Lung (tissue), 12 donors: ENCODE results near the gene CARMIL3. TPM values are rescaled to one million over a fixed set of nuclear protein-coding genes. Genes with fewer than 3 reads are reported as not detected.

Experiments
- ATAC-seq: fragments of 200-7000 bp; cut with Tn5 transposase; one replicate; pipeline ENCODE4 v1.9.1; 2020; ENCODE audit warnings: moderate number of reproducible peaks; ENCODE audit not compliant: insufficient read depth, low FRiP score
- DNase-seq, 3 donors: peaks; one replicate each; pipeline ENCODE4 v3.0.0-alpha.2; 2013 to 2017
- H3K27ac ChIP-seq, 2 donors: one replicate each; pipeline ENCODE4 v1.5.1; 2013; ENCODE audit warnings: mild to moderate bottlenecking in 2 of 2, moderate library complexity in 2 of 2, control low read depth in 1 of 2, inconsistent platforms in 1 of 2, low read depth in 1 of 2, low read length in 1 of 2
- H3K27me3 ChIP-seq, 3 donors: one replicate each; pipeline ENCODE4 v1.5.1; 2013; ENCODE audit warnings: low read length in 2 of 3; ENCODE audit not compliant: control insufficient read depth in 3 of 3, insufficient read depth in 3 of 3
- H3K36me3 ChIP-seq, 4 donors: one replicate each; pipeline ENCODE4 v1.5.1; 2013; ENCODE audit warnings: low read length in 4 of 4, mild to moderate bottlenecking in 1 of 4, moderate library complexity in 1 of 4; ENCODE audit not compliant: control insufficient read depth in 4 of 4, insufficient read depth in 4 of 4
- H3K4me1 ChIP-seq, 5 donors: one replicate each; pipeline ENCODE4 v1.5.1; 2013; ENCODE audit warnings: low read length in 5 of 5, mild to moderate bottlenecking in 2 of 5, moderate library complexity in 1 of 5; ENCODE audit not compliant: control insufficient read depth in 5 of 5, insufficient read depth in 5 of 5
- H3K4me3 ChIP-seq: one replicate; pipeline ENCODE4 v1.5.1; 2013; ENCODE audit warnings: mild to moderate bottlenecking, control low read depth, moderate library complexity
- H3K9ac ChIP-seq, 2 donors: one replicate each; pipeline ENCODE4 v1.5.1; 2013; ENCODE audit warnings: low read length in 2 of 2, control low read depth in 1 of 2; ENCODE audit not compliant: insufficient read depth in 1 of 2
- H3K9me3 ChIP-seq, 4 donors: one replicate each; pipeline ENCODE4 v1.5.1; 2013; ENCODE audit warnings: low read length in 3 of 4, mild to moderate bottlenecking in 1 of 4, moderate library complexity in 1 of 4; ENCODE audit not compliant: control insufficient read depth in 4 of 4, insufficient read depth in 3 of 4
- CTCF ChIP-seq: IDR thresholded peaks from 2 replicates; pipeline ENCODE4 v1.5.1; 2012; ENCODE audit warnings: mild to moderate bottlenecking; ENCODE audit errors: control extremely low read depth, extremely low read depth
- WGBS, 2 donors: extraction: QIAGEN DNeasy Blood & Tissue Kit; methylation state at CpG; one replicate each; pipeline ENCODE4 v1.1.7; 2013; 5-methylcytosine and 5-hydroxymethylcytosine counted together
- polyA plus RNA-seq, 2 donors: library from polyadenylated mRNA; stranded (reverse); fragments of 200-250 nt; gene quantifications; one replicate each; pipeline ENCODE4 v1.2.1, GENCODE V29; 2013
- total RNA-seq, 2 donors: library from RNA; depleted of rRNA in 1 of 2; stranded (reverse); fragments of >200 nt in 1 of 2; gene quantifications; one replicate each; pipeline ENCODE4 v1.2.1, GENCODE V29; 2014 to 2021
- donor health status: control.
- donor health status: control.
- donor health status: Bipolar disorder and iron deficiency.
- donor health status: healthy.
- donor health status: DM: yes; HTN: yes; CAD: no.

Gene CARMIL3
- total and polyA plus RNA-seq, 4 donors, result 0.37 to 2.4 (median 0.78) TPM

GRCh38 chr14:24110523-24110922, 58.7 kb downstream of the CARMIL3 start:
- no peak for DNase-seq
- no peak for ATAC-seq
- Histone ChIP-seq H3K27me3 (no peaks in the 10 kb centered on the region), H3K9ac (no peak overlapping the region), H3K36me3 (no peaks in the 10 kb centered on the region), H3K9me3 (no peaks in the 10 kb centered on the region), H3K27ac (no peak overlapping the region), H3K4me3 (no peak overlapping the region), H3K4me1 (peaks cover 0 to 8% (median 2%) of the 10 kb centered on the region in 5 donors)
- TF ChIP-seq CTCF, result no peak
- 80 to 84% methylated on average over 1 of the region's 1 CpG for WGBS, 2 donors

- Histone ChIP-seq H3K4me1 (peaks cover 0 to 18% (median 7%) of the 10 kb centered on the region in 5 donors), H3K9me3 (no peaks in the 10 kb centered on the region), H3K4me3 (peak overlapping the region; percentile 55), H3K27ac (peak overlapping the region; percentile 97 to 98), H3K9ac (peak overlapping the region; percentile 65 to 79), H3K36me3 (peaks cover 3 to 9% (median 7%) of the 10 kb centered on the region in 4 donors), H3K27me3 (no peaks in the 10 kb centered on the region)
- ATAC-seq (no peak), DNase-seq (no peak)
- 18 to 20% methylated on average over 15 of the region's 15 CpGs for WGBS, 2 donors
- TF ChIP-seq CTCF, result no peak
These were observed 61.6 kb downstream of the CARMIL3 start for GRCh38 chr14:24113379-24113800.

- TF ChIP-seq CTCF, result no peak
- DNase-seq, result peak; percentile 90 to 95 (median 95)
- Histone ChIP-seq H3K4me3 (peak overlapping the region; percentile 55), H3K27ac (peak overlapping the region; percentile 97 to 98), H3K36me3 (peaks cover 7 to 14% (median 12%) of the 10 kb centered on the region in 4 donors), H3K27me3 (no peaks in the 10 kb centered on the region), H3K9me3 (no peaks in the 10 kb centered on the region), H3K4me1 (peaks cover 0 to 18% (median 7%) of the 10 kb centered on the region in 5 donors), H3K9ac (peak overlapping the region; percentile 65 to 79)
- WGBS, 2 donors, result 0% methylated on average over 42 of the region's 42 CpGs
- peak; percentile 58 for ATAC-seq
These were observed 62.2 kb downstream of the CARMIL3 start for GRCh38 chr14:24113801-24114531.
